Mucosa of descending colon (tissue), 3 donors: ENCODE data around the gene EPHB6. TPM values are rescaled to one million over a fixed set of nuclear protein-coding genes. Genes with fewer than 3 reads are reported as not detected.

Source experiments
- ATAC-seq: fragments of 200-7000 bp; cut with Tn5 transposase; one replicate; pipeline ENCODE4 v1.9.1; 2020; ENCODE audit warnings: mild to moderate bottlenecking, moderate library complexity
- DNase-seq, 3 donors: peaks; one replicate each; pipeline ENCODE4 v3.0.0-alpha.2; 2020
- H3K36me3 ChIP-seq: fragments of 200-600 bp; one replicate; pipeline ENCODE4 v1.8.0; 2021; ENCODE audit warnings: low read depth, mild to moderate bottlenecking
- H3K4me1 ChIP-seq: fragments of 200-600 bp; one replicate; pipeline ENCODE4 v1.8.0; 2021; ENCODE audit warnings: low read depth, mild to moderate bottlenecking
- H3K4me3 ChIP-seq: fragments of 200-600 bp; one replicate; pipeline ENCODE4 v1.8.0; 2021; ENCODE audit warnings: mild to moderate bottlenecking
- H3K9me3 ChIP-seq: fragments of 200-600 bp; one replicate; pipeline ENCODE4 v1.8.0; 2021; ENCODE audit warnings: mild to moderate bottlenecking
- intact Hi-C, 2 donors: fragments of 100-400 bp; cut with DNase I in 1 of 2; cut with micrococcal nuclease in 1 of 2; formaldehyde crosslinking; loops; one replicate each; pipeline versions ENCODE4 v1.11.0 to v1.11.1; 2022; cut with DNase I, micrococcal nuclease
- long read RNA-seq, 2 donors: library from polyadenylated mRNA; unstranded; transcript quantifications; one replicate each; pipeline ENCODE4 v2.0.0, GENCODE V29; 2019 to 2021
- total RNA-seq, 3 donors: library from RNA; stranded (reverse); fragmentation: NEBNext Ultra II Directional in 2 of 3; extraction: Animal tissue kit (Norgen Biotek cat#: 25700) in 2 of 3; gene quantifications; one replicate each; pipeline versions ENCODE4 v1.2.1 to v1.2.4, GENCODE V29; 2021 to 2023
- TF ChIP-seq, protein P1 (sequence below): fragments of 200-600 bp; IDR thresholded peaks from one replicate; pipeline ENCODE4 v1.8.0; 2022; ENCODE audit warnings: antibody characterized with exemption, mild to moderate bottlenecking
- donor health status: DM: no; HTN: no; CAD: no; lungs with moderate emphysema.
- donor health status: DM: no; HTN: no; CAD: no.
- donor health status: DM: no; HTN: yes; CAD: no.

EPHB6 gene, protein sequence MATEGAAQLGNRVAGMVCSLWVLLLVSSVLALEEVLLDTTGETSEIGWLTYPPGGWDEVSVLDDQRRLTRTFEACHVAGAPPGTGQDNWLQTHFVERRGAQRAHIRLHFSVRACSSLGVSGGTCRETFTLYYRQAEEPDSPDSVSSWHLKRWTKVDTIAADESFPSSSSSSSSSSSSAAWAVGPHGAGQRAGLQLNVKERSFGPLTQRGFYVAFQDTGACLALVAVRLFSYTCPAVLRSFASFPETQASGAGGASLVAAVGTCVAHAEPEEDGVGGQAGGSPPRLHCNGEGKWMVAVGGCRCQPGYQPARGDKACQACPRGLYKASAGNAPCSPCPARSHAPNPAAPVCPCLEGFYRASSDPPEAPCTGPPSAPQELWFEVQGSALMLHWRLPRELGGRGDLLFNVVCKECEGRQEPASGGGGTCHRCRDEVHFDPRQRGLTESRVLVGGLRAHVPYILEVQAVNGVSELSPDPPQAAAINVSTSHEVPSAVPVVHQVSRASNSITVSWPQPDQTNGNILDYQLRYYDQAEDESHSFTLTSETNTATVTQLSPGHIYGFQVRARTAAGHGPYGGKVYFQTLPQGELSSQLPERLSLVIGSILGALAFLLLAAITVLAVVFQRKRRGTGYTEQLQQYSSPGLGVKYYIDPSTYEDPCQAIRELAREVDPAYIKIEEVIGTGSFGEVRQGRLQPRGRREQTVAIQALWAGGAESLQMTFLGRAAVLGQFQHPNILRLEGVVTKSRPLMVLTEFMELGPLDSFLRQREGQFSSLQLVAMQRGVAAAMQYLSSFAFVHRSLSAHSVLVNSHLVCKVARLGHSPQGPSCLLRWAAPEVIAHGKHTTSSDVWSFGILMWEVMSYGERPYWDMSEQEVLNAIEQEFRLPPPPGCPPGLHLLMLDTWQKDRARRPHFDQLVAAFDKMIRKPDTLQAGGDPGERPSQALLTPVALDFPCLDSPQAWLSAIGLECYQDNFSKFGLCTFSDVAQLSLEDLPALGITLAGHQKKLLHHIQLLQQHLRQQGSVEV
- 1 to 10 TPM; 1.2 to 8.7 (median 2.6) TPM for total RNA-seq
- long read RNA-seq, donor 1, partial matches to known transcripts, result 12 of 29 reads
- long read RNA-seq, donor 1, other reads (novel, unspliced or antisense), result 17 of 29 reads
- long read RNA-seq, donor 2, partial matches to known transcripts, result 1 of 3 reads
- long read RNA-seq, donor 2, other reads (novel, unspliced or antisense), result 2 of 3 reads

DNA sequence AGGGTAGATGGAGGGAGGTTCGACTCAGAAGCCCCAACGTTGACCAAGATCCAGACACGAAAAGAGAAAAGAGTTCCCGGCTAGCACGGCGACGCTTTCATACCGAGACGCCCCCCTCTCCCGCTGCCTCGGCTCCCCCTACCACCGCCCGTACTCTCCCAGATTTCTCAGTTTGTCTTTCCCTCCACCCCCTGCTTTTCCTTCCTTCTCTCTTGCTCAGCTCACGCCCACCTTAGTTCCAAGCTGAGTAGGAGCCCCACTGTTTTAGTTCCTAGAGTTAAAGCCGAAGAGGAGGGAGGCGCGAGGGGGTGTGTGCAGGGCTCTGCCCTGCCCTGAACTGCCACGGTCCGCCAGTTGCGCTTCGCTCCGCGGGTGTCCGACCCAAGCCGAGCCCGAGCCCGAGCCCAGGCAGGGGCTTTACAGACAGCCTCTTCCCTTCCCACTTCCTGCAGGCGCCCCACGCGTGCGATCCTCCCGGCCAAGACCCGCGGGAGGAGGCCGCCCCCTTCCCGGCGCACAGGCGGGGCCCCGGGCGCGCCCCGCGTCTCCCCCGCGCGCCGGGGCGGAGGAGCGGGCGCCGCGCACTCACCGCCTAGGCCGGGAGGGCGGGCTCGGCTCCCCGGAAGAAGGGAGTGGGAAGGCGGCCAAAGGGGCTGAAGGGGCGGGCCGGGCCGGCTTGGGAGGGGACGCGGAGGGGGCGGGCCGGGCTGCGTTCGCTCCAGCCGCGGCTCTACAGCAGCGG, at the start of gene EPHB6:
TSS of gene EPHB6 (plus strand) at position 705 of the 742 bp plus-strand sequence. CDS start 8,152 bp downstream, outside the sequence.
- Histone ChIP-seq H3K4me3 (peak within 1 kb of the TSS; percentile 34), H3K36me3 (no peaks in the 10 kb centered on the region), H3K9me3 (no peaks in the 10 kb centered on the region), H3K4me1 (peaks cover 7% of the 10 kb centered on the region)
- intact Hi-C loops, result loop anchor here in 1 of 2 donors (10.0 kb wide), 1 partner anchor 150 kb away; no protein-coding TSS in a partner anchor
- TF ChIP-seq, protein P1, sequence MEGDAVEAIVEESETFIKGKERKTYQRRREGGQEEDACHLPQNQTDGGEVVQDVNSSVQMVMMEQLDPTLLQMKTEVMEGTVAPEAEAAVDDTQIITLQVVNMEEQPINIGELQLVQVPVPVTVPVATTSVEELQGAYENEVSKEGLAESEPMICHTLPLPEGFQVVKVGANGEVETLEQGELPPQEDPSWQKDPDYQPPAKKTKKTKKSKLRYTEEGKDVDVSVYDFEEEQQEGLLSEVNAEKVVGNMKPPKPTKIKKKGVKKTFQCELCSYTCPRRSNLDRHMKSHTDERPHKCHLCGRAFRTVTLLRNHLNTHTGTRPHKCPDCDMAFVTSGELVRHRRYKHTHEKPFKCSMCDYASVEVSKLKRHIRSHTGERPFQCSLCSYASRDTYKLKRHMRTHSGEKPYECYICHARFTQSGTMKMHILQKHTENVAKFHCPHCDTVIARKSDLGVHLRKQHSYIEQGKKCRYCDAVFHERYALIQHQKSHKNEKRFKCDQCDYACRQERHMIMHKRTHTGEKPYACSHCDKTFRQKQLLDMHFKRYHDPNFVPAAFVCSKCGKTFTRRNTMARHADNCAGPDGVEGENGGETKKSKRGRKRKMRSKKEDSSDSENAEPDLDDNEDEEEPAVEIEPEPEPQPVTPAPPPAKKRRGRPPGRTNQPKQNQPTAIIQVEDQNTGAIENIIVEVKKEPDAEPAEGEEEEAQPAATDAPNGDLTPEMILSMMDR, result no peak
- peak; percentile 87 for ATAC-seq
- peak; percentile 79 to 89 (median 85) for DNase-seq

DNA sequence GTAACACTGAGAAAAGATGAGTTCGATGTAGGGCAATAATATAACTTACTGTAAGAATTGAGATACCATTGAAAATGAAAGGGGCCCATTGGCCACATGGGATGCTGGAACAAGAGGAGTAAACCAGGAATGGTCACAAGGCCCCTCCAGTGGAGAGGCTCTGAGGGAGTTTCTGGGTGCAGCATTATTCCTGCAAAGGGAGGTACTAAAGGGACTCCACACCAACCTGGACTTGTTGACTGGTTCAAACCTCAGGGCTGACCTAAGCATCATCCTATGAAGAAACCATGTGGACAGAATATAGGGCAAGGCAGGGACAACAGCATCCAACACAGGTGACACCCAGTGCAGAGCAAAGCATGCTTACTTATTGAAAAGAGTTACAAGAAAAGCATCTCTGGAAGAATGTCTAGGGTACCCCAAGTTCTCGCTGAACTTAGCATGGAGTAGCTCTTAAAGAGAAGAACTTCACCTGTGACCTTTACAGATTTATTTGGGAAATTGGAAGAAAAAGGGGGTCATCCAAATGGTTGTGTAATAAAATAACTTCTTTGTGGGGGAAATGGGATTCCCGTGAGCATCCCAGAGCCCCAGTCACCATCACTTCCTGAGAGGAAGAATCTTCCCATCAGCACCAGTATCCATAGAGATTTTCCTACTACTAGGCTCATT, 49.4 kb upstream of the EPHB6 start:
- H3K4me1 ChIP-seq, result no peaks in the 10 kb centered on the region
- H3K9me3 ChIP-seq, result no peaks in the 10 kb centered on the region
- no peaks in the 10 kb centered on the region for H3K36me3 ChIP-seq
- intact Hi-C loops, result no loop called here
- DNase-seq, result no peak
- no peak for ATAC-seq
- H3K4me3 ChIP-seq, result no peak overlapping the region
- TF ChIP-seq, protein P1, result no peak

DNA sequence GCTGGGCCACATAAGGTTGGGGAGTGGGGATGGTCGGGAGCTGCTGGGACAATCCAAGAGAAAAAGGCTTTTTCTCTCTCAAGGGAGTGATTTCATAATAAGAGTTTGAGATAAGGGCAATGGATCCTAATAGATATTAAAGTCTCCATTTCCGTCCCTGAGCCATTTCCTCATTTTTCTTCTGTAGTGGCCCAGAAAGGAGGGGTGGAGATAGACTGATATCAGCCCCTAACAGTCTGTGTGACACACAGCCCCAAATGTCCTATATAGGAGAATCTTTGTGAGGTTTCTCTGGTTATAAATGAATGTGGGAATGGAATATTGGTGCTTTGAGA, 48.9 kb upstream of the EPHB6 start:
- TF ChIP-seq, protein P1, result no peak
- DNase-seq, result no peak
- Histone ChIP-seq H3K4me3 (no peak overlapping the region), H3K36me3 (no peaks in the 10 kb centered on the region), H3K4me1 (no peaks in the 10 kb centered on the region), H3K9me3 (no peaks in the 10 kb centered on the region)
- intact Hi-C loops, result no loop called here
- ATAC-seq, result no peak

DNA sequence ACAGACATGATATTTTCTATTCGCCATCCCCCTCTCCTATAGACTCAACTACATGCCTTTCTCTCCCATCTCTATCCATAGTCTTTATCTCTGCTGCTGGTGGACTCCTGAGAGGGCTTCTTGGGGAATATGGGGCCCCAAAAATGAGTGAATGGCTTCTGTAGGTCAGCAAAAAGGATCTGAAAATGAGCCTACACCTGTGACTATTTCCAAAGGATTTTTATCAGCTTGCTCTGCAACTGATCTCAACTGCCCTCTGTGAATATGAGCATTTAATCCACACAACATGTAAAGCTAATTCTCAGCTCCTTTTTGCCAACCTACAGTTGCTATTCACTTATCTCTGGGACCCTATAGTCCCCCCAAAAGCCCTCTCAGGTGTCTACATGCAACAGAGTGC, 47.9 kb upstream of the EPHB6 start:
- intact Hi-C loops, result no loop called here
- TF ChIP-seq, protein P1, result no peak
- no peak overlapping the region for H3K4me3 ChIP-seq
- H3K4me1 ChIP-seq, result no peaks in the 10 kb centered on the region
- H3K36me3 ChIP-seq, result no peaks in the 10 kb centered on the region
- ATAC-seq (no peak), DNase-seq (no peak)
- H3K9me3 ChIP-seq, result no peaks in the 10 kb centered on the region
